ENCODE data around the gene CACTIN. TPM values are rescaled to one million over a fixed set of nuclear protein-coding genes. Genes with fewer than 3 reads are reported as not detected.
"Not testable (repeated sequence)": the region's sequence is repeated elsewhere in the genome, so short reads cannot be mapped to it uniquely, and the experiment has no call there.

The CACTIN gene
- total RNA-seq, 1 donor from 2014 or later: 12.5 TPM

- Histone ChIP-seq H3K36me3 (ENCODE audit: control insufficient read depth in 3 of 3, insufficient read depth in 3 of 3, low read length in 3 of 3) (peaks cover 0 to 10% (median 5%) of the 10 kb centered on the region in 3 donors), H3K4me3 (ENCODE audit: low read length in 3 of 3) (peak overlapping the region; percentile 14 to 60 (median 48)), H3K9me3 (ENCODE audit: control insufficient read depth in 3 of 3, low read length in 3 of 3) (no peaks in the 10 kb centered on the region), H3K4me1 (ENCODE audit: control insufficient read depth in 3 of 3, insufficient read depth in 3 of 3, low read length in 3 of 3) (peaks cover 32 to 49% (median 44%) of the 10 kb centered on the region in 3 donors), H3K9ac (ENCODE audit: low read depth in 1 of 3, low read length in 3 of 3) (peak overlapping the region; percentile 77 to 81 (median 79)), H3K27me3 (ENCODE audit: control insufficient read depth in 3 of 3, insufficient read depth in 3 of 3, low read length in 3 of 3) (no peaks in the 10 kb centered on the region), H3K27ac (ENCODE audit: low read depth, low read length) (peak overlapping the region; percentile 86)
These were observed 43.6 kb upstream of the CACTIN start for GRCh38 chr19:3669947-3670795.

GRCh38 chr19:3669082-3669946 is 42.7 kb upstream of the CACTIN start:
- H3K4me1 ChIP-seq (ENCODE audit: control insufficient read depth in 3 of 3, insufficient read depth in 3 of 3, low read length in 3 of 3): peaks cover 32 to 49% (median 44%) of the 10 kb centered on the region in 3 donors
- H3K36me3 ChIP-seq (ENCODE audit: control insufficient read depth in 3 of 3, insufficient read depth in 3 of 3, low read length in 3 of 3): peaks cover 3 to 15% (median 7%) of the 10 kb centered on the region in 3 donors
- peak overlapping the region in 1 of 3 donors; percentile 50 for H3K9ac ChIP-seq (ENCODE audit: low read depth in 1 of 3, low read length in 3 of 3)
- no peaks in the 10 kb centered on the region for H3K9me3 ChIP-seq (ENCODE audit: control insufficient read depth in 3 of 3, low read length in 3 of 3)
- H3K4me3 ChIP-seq (ENCODE audit: low read length in 3 of 3): no peak overlapping the region
- no peaks in the 10 kb centered on the region for H3K27me3 ChIP-seq (ENCODE audit: control insufficient read depth in 3 of 3, insufficient read depth in 3 of 3, low read length in 3 of 3)
- H3K27ac ChIP-seq (ENCODE audit: low read depth, low read length): peak overlapping the region; percentile 86

DNA sequence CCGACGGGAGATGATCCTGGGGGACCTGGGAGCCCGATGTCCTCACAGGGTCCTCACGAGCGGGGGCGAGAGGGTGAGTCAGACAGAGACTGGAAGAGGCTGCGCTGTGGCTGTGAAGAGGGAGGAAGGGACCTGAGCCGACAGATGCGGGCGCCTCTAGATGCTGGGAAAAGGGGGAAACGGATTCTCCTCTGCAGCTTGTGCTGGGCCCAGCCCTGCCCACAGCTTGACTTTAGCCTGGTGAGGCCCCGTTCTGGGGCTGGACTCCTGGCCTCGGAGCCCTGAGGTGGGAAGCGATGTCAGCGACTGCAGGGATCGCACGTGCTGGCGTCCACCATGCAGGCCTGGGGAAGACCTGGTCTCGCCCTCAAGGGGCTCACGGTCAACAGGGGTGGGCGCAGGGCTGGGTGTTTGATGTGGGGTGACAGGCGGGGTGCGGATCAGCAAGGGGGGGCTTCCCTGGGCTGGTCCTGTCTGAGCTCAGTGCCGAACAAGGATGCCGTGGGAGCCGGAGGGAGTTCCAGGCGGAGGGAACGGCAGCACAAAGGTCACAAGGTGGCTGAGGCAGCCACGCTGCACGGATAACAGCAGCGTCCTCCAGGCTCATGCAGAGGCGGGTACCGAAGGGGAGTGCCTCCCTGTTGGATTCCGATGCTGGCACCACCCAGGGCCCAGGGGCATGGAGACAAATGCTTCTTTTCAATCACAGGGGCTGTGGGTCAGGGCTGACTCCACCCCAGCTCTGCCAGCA is 41.9 kb upstream of the CACTIN start:
- H3K27me3 ChIP-seq (ENCODE audit: control insufficient read depth in 3 of 3, insufficient read depth in 3 of 3, low read length in 3 of 3): no peaks in the 10 kb centered on the region
- peak overlapping the region; percentile 86 for H3K27ac ChIP-seq (ENCODE audit: low read depth, low read length)
- no peak overlapping the region for H3K4me3 ChIP-seq (ENCODE audit: low read length in 3 of 3)
- H3K9ac ChIP-seq (ENCODE audit: low read depth in 1 of 3, low read length in 3 of 3): peak overlapping the region in 1 of 3 donors; percentile 8
- peaks cover 11 to 21% (median 15%) of the 10 kb centered on the region in 3 donors for H3K36me3 ChIP-seq (ENCODE audit: control insufficient read depth in 3 of 3, insufficient read depth in 3 of 3, low read length in 3 of 3)
- no peaks in the 10 kb centered on the region for H3K9me3 ChIP-seq (ENCODE audit: control insufficient read depth in 3 of 3, low read length in 3 of 3)
- peaks cover 32 to 49% (median 44%) of the 10 kb centered on the region in 3 donors for H3K4me1 ChIP-seq (ENCODE audit: control insufficient read depth in 3 of 3, insufficient read depth in 3 of 3, low read length in 3 of 3)

- Histone ChIP-seq H3K9ac (ENCODE audit: low read depth in 1 of 3, low read length in 3 of 3) (no peak overlapping the region), H3K4me1 (ENCODE audit: control insufficient read depth in 3 of 3, insufficient read depth in 3 of 3, low read length in 3 of 3) (peaks cover 32 to 49% (median 44%) of the 10 kb centered on the region in 3 donors), H3K9me3 (ENCODE audit: control insufficient read depth in 3 of 3, low read length in 3 of 3) (no peaks in the 10 kb centered on the region), H3K27ac (ENCODE audit: low read depth, low read length) (peak overlapping the region; percentile 7), H3K4me3 (ENCODE audit: low read length in 3 of 3) (no peak overlapping the region), H3K27me3 (ENCODE audit: control insufficient read depth in 3 of 3, insufficient read depth in 3 of 3, low read length in 3 of 3) (no peaks in the 10 kb centered on the region), H3K36me3 (ENCODE audit: control insufficient read depth in 3 of 3, insufficient read depth in 3 of 3, low read length in 3 of 3) (peaks cover 11 to 24% (median 21%) of the 10 kb centered on the region in 3 donors)
These were observed 41.2 kb upstream of the CACTIN start for GRCh38 chr19:3667766-3668165.

DNA sequence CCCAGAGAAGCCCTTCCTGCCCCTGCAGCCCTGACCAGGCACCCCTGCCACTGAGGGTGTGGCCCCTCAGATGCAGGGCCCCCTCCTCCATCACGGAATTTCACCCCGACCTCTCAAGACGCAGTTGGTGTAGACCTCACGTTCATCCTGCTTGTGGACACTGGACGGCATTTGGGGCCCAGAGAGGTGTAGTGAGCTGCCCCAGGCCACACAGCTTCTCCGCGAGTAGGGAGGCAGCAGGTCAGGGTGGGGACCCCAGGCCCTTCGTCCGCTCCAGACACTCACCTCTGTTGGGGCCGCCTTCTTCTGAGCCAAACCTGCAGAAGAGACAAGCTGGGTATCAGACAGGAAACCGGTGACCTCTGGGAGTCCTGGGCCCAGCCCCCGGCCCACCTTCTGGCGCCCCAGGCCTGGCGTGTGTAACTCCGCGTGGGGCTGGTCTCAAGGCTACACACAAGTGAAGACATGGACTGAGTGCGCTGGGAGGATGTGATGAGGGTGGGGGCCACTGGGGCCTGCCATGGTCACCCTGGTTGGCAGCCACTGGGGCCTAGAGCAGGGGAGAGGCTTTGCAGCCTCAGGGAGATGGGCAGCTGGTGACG is 40.5 kb upstream of the CACTIN start:
- Histone ChIP-seq H3K4me1 (ENCODE audit: control insufficient read depth in 3 of 3, insufficient read depth in 3 of 3, low read length in 3 of 3) (peaks cover 29 to 44% (median 39%) of the 10 kb centered on the region in 3 donors), H3K27me3 (ENCODE audit: control insufficient read depth in 3 of 3, insufficient read depth in 3 of 3, low read length in 3 of 3) (no peaks in the 10 kb centered on the region), H3K36me3 (ENCODE audit: control insufficient read depth in 3 of 3, insufficient read depth in 3 of 3, low read length in 3 of 3) (peaks cover 11 to 24% (median 21%) of the 10 kb centered on the region in 3 donors), H3K9me3 (ENCODE audit: control insufficient read depth in 3 of 3, low read length in 3 of 3) (no peaks in the 10 kb centered on the region), H3K27ac (ENCODE audit: low read depth, low read length) (no peak overlapping the region), H3K9ac (ENCODE audit: low read depth in 1 of 3, low read length in 3 of 3) (no peak overlapping the region), H3K4me3 (ENCODE audit: low read length in 3 of 3) (no peak overlapping the region)

DNA sequence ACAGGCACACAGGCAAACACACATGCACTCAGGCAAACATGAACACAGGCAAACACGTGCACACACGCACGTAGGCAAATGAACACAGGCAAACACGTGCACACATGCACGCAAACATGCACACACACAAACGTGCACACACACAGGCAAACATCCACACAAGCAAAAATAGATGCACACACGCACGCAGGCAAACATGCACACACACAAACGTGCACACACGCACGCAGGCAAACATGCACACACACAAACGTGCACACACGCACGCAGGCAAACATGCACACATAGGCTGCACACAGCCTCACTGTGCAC is 39.9 kb upstream of the CACTIN start:
- H3K27ac ChIP-seq (ENCODE audit: low read depth, low read length); H3K9me3 ChIP-seq (ENCODE audit: control insufficient read depth in 3 of 3, low read length in 3 of 3); H3K27me3 ChIP-seq (ENCODE audit: control insufficient read depth in 3 of 3, insufficient read depth in 3 of 3, low read length in 3 of 3); H3K4me3 ChIP-seq (ENCODE audit: low read length in 3 of 3): not testable (repeated sequence)
- Histone ChIP-seq H3K36me3 (ENCODE audit: control insufficient read depth in 3 of 3, insufficient read depth in 3 of 3, low read length in 3 of 3) (peaks cover 14 to 26% (median 24%) of the 10 kb centered on the region in 3 donors), H3K9ac (ENCODE audit: low read depth in 1 of 3, low read length in 3 of 3) (peak overlapping the region in 1 of 3 donors; percentile 40), H3K4me1 (ENCODE audit: control insufficient read depth in 3 of 3, insufficient read depth in 3 of 3, low read length in 3 of 3) (peaks cover 23 to 39% (median 34%) of the 10 kb centered on the region in 3 donors)

- no peaks in the 10 kb centered on the region for H3K27me3 ChIP-seq (ENCODE audit: control insufficient read depth in 3 of 3, insufficient read depth in 3 of 3, low read length in 3 of 3)
- peaks cover 21 to 37% (median 32%) of the 10 kb centered on the region in 3 donors for H3K4me1 ChIP-seq (ENCODE audit: control insufficient read depth in 3 of 3, insufficient read depth in 3 of 3, low read length in 3 of 3)
- H3K36me3 ChIP-seq (ENCODE audit: control insufficient read depth in 3 of 3, insufficient read depth in 3 of 3, low read length in 3 of 3): peaks cover 18 to 30% (median 25%) of the 10 kb centered on the region in 3 donors
- H3K9me3 ChIP-seq (ENCODE audit: control insufficient read depth in 3 of 3, low read length in 3 of 3): no peaks in the 10 kb centered on the region
- H3K9ac ChIP-seq (ENCODE audit: low read depth in 1 of 3, low read length in 3 of 3): peak overlapping the region in 1 of 3 donors; percentile 40
- H3K27ac ChIP-seq (ENCODE audit: low read depth, low read length): no peak overlapping the region
- H3K4me3 ChIP-seq (ENCODE audit: low read length in 3 of 3): no peak overlapping the region
These were observed 39.3 kb upstream of the CACTIN start for GRCh38 chr19:3665681-3666544.

DNA sequence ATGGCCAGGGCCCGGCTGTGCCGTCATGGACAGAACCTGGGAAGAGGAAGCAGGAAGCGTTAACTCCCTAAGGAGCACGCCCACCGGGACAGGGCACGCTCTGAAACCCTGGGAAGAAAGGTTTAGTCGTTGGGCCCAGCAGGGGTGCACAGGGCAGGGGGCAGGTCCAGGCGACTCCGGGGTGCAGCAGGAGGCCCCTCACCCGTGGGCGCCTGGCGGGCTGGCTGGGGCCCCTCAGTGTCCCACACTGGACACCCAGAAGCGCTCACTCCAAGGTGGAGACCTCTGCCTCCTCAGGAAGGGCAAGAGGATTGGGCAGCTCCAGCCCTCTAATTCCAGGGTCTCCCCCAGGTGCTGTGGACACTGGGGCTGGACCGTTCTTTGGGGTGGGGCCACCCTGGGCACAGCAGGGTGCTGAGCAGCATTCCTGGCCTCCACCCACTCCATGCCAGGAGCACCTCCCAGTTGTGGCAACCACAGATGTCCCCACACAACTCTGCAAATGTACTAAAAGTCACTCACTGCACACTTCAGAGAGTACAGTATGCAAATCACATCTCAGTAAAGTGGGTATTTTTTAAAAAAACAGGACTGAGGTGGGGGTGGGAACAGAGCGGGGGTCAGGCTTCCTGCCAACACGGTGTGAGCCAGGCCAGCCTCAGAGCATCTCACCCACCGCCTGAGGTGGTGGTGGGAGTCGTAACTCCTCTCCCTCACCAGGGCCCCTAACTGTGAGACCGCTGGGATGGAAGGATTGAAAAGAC is 38.5 kb upstream of the CACTIN start:
- H3K4me1 ChIP-seq (ENCODE audit: control insufficient read depth in 3 of 3, insufficient read depth in 3 of 3, low read length in 3 of 3): peaks cover 18 to 36% (median 29%) of the 10 kb centered on the region in 3 donors
- H3K27me3 ChIP-seq (ENCODE audit: control insufficient read depth in 3 of 3, insufficient read depth in 3 of 3, low read length in 3 of 3): no peaks in the 10 kb centered on the region
- peaks cover 18 to 34% (median 29%) of the 10 kb centered on the region in 3 donors for H3K36me3 ChIP-seq (ENCODE audit: control insufficient read depth in 3 of 3, insufficient read depth in 3 of 3, low read length in 3 of 3)
- H3K9me3 ChIP-seq (ENCODE audit: control insufficient read depth in 3 of 3, low read length in 3 of 3): no peaks in the 10 kb centered on the region
- H3K9ac ChIP-seq (ENCODE audit: low read depth in 1 of 3, low read length in 3 of 3): peak overlapping the region in 1 of 3 donors; percentile 8
- no peak overlapping the region for H3K27ac ChIP-seq (ENCODE audit: low read depth, low read length)
- H3K4me3 ChIP-seq (ENCODE audit: low read length in 3 of 3): no peak overlapping the region
